OCI-LY1 (cell line): ENCODE measurements around the gene DENND10.

ENCODE experiments used
- CTCF ChIP-seq: fragments of 200-600 bp; sonication (generic), shearing (Covaris generic); IDR thresholded peaks from 2 replicates; pipeline ENCODE4 v1.5.1; 2017; ENCODE audit warnings: mild to moderate bottlenecking, antibody characterized with exemption, low read length, moderate library complexity, mixed read lengths
- EZH2 ChIP-seq: fragments of 200-600 bp; sonication (generic), shearing (Covaris generic); IDR thresholded peaks from 2 replicates; pipeline ENCODE4 v1.8.0; 2017; ENCODE audit warnings: borderline replicate concordance, mixed run types, mild to moderate bottlenecking, antibody characterized with exemption, low read length, moderate library complexity, mixed read lengths

DNA sequence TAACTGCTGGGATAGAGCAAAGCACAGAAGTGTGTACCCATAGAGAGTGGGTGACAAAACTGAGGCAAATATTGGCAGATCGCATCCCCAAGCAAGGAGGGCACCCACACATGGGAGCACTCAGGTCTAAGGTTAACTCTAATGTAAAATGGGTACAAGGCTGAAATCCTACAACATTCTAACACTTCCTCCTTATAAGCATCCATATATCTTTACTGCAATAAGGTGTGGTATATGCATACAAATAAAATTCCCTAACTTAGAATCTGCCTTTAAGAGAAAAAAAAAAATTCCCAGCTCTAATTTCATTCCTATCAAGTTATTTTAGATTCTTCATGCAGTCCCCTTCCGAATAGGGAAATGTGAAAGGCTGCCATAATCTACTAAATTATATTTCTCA lies 42.0 kb upstream of the DENND10 start:
- no peak for TF ChIP-seq CTCF
- no peak for TF ChIP-seq EZH2
